ENCODE data around the gene HSF2. TPM values are rescaled to one million over a fixed set of nuclear protein-coding genes. Genes with fewer than 3 reads are reported as not detected.

The HSF2 gene
- total and polyA plus RNA-seq, 2 of the 13 experiments (the other 11 are each of a cell fraction or from before 2014, with no cell fraction given), result 24.8 to 26.4 TPM

GRCh38 chr6:122405417-122405816 is 6.0 kb downstream of the HSF2 start (continued):
- TF ChIP-seq ZBTB43 (CRISPR knock-in tag; conservative IDR thresholded peaks at IDR 0.05), result no peak

- H3K79me2 ChIP-seq (ENCODE audit: insufficient read depth, low read length), result peaks cover 100% of the 10 kb centered on the region
- no peak overlapping the region for H2AFZ ChIP-seq (ENCODE audit: low read length)
- BruUV-seq (replicated peaks), result no TSS peak
- H3K27me3 ChIP-seq (ENCODE audit: control insufficient read depth in 1 of 2, insufficient read depth in 2 of 2, low read length in 2 of 2), result no peaks in the 10 kb centered on the region
- WGBS (ENCODE audit: low lambda C conversion rate), result 100% methylated on average over 1 of the region's 1 CpG
- H4K20me1 ChIP-seq (ENCODE audit: insufficient read depth, low read length), result peaks cover 3% of the 10 kb centered on the region; the same call in 1 of the 2 replicates
- H3K4me3 ChIP-seq (replicated peaks in 1 of 3; ENCODE audit: insufficient read depth in 1 of 3, low read depth in 2 of 3, low read length in 3 of 3), result no peak overlapping the region
- H3K9ac ChIP-seq (ENCODE audit: insufficient read depth, low read depth, low read length), result no peak overlapping the region
- no peak for DNase-seq (ENCODE audit: low spot score)
- no peak overlapping the region for H3K4me2 ChIP-seq (ENCODE audit: low read depth, low read length)
- peaks cover 22% of the 10 kb centered on the region for H3K4me1 ChIP-seq (ENCODE audit: insufficient read depth, low read length)
- no peaks in the 10 kb centered on the region for H3K9me3 ChIP-seq (ENCODE audit: low read length)
- H3K27ac ChIP-seq (ENCODE audit: extremely low read length, insufficient read depth, low read length), result no peak overlapping the region
- no peak for FAIRE-seq
- ChIA-PET POLR2A (no interaction called here), CTCF (ENCODE audit: low intra/inter-chr PET ratio, low total read pairs) (no interaction called here)
- TF ChIP-seq ADNP (CRISPR knock-in tag; IDR thresholded peaks at IDR 0.05) (no peak), FOSL2 (CRISPR knock-in tag; IDR thresholded peaks at IDR 0.05) (no peak), TFDP1 (CRISPR knock-in tag; IDR thresholded peaks at IDR 0.05; ENCODE audit: borderline replicate concordance) (no peak), ZMYM2 (CRISPR knock-in tag; IDR thresholded peaks at IDR 0.05) (no peak), ZNF451 (CRISPR knock-in tag; IDR thresholded peaks at IDR 0.05) (no peak), ZNF7 (CRISPR knock-in tag; IDR thresholded peaks at IDR 0.05) (no peak)
- intact Hi-C loops (cut with micrococcal nuclease; ENCODE audit: unreplicated experiment) (no loop called here), in situ Hi-C loops (cut with HindIII; ENCODE audit: extremely low pct_ligation_motif_present, low pct_unique_long_range_greater_than_20kb) (no loop called here)
- no peaks in the 10 kb centered on the region; a peak in 1 of 5 replicates for H3K36me3 ChIP-seq (replicated peaks in 1 of 2; ENCODE audit: control insufficient read depth in 1 of 2, insufficient read depth in 2 of 2, low read length in 2 of 2)
- no peak for ATAC-seq
Observed at GRCh38 chr6:122406187-122406586, 6.7 kb downstream of the HSF2 start.
